Measurements from ENCODE around the gene PRDM16. TPM values are rescaled to one million over a fixed set of nuclear protein-coding genes. Genes with fewer than 3 reads are reported as not detected.

Gene PRDM16
- total and polyA plus RNA-seq, 2 of the 8 experiments (the other 6 are each of a cell fraction or from before 2014, with no cell fraction given), result 0.39 to 0.43 TPM

DNA sequence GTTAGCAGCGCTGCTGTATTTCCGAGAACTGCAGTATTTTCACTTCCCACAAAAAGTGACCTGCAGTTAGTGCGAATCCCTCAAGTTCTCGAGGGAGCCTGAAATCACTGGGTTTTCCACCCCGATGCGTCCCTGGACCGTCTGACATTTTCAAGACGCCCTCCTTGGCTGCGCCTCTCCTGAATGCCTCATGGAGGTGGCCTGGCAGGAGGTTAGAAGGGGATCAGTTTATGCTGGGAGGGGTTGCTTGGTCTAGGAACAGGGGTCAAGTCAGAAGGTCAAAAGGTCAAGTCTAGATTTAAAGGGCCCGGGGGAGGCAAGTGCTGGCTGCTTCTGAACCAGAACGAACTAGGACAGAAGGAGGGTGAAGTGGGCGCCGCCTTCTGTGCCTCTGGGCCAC lies 176.8 kb downstream of the PRDM16 start:
- ChIA-PET CTCF (ENCODE audit: partially characterized antibody) (no interaction called here), POLR2A (ENCODE audit: partially characterized antibody) (no interaction called here)
- no peak for TF ChIP-seq KDM1A (IDR thresholded peaks at IDR 0.05; ENCODE audit: borderline replicate concordance, low read length)
- TF ChIP-seq EZH2 (IDR thresholded peaks at IDR 0.05; ENCODE audit: low read depth, low read length, severe bottlenecking), result no peak
- no peak for TF ChIP-seq SIX5 (IDR thresholded peaks at IDR 0.05; ENCODE audit: low read depth, low read length)
- TF ChIP-seq BRCA1 (IDR thresholded peaks at IDR 0.05; ENCODE audit: low read depth, low read length), result no peak
- TF ChIP-seq, protein P1, sequence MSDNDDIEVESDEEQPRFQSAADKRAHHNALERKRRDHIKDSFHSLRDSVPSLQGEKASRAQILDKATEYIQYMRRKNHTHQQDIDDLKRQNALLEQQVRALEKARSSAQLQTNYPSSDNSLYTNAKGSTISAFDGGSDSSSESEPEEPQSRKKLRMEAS (IDR thresholded peaks at IDR 0.05), result no peak
- TF ChIP-seq POLR2A (IDR thresholded peaks at IDR 0.05; ENCODE audit: control extremely low read depth in 1 of 2, low read depth in 2 of 2, low read length in 2 of 2), result no peak
- TF ChIP-seq, protein P2, sequence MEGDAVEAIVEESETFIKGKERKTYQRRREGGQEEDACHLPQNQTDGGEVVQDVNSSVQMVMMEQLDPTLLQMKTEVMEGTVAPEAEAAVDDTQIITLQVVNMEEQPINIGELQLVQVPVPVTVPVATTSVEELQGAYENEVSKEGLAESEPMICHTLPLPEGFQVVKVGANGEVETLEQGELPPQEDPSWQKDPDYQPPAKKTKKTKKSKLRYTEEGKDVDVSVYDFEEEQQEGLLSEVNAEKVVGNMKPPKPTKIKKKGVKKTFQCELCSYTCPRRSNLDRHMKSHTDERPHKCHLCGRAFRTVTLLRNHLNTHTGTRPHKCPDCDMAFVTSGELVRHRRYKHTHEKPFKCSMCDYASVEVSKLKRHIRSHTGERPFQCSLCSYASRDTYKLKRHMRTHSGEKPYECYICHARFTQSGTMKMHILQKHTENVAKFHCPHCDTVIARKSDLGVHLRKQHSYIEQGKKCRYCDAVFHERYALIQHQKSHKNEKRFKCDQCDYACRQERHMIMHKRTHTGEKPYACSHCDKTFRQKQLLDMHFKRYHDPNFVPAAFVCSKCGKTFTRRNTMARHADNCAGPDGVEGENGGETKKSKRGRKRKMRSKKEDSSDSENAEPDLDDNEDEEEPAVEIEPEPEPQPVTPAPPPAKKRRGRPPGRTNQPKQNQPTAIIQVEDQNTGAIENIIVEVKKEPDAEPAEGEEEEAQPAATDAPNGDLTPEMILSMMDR (IDR thresholded peaks at IDR 0.05; ENCODE audit: control extremely low read depth in 1 of 3, insufficient read depth in 1 of 3, low read depth in 1 of 3, low read length in 3 of 3), result no peak
- TF ChIP-seq SIRT6 (IDR thresholded peaks at IDR 0.05; ENCODE audit: low read length), result no peak
- no peaks in the 10 kb centered on the region for H3K79me2 ChIP-seq (ENCODE audit: control insufficient read depth in 1 of 2, insufficient read depth in 2 of 2, low read length in 2 of 2)
- H2BK120ac ChIP-seq (replicated peaks; ENCODE audit: low read depth, low read length), result no peak overlapping the region
- H2BK12ac ChIP-seq (ENCODE audit: low read depth, low read length), result no peak overlapping the region
- no peak overlapping the region for H2BK5ac ChIP-seq (ENCODE audit: low read depth, low read length)
- no peak overlapping the region for H3K4ac ChIP-seq (replicated peaks; ENCODE audit: insufficient read length, low read depth, low read length)
- H3K4me2 ChIP-seq (ENCODE audit: insufficient read depth in 1 of 2, low read depth in 2 of 2, low read length in 2 of 2), result no peak overlapping the region
- H3K4me3 ChIP-seq (ENCODE audit: extremely low read depth in 1 of 4, insufficient read depth in 2 of 4, low read depth in 3 of 4, low read length in 4 of 4), result no peak overlapping the region
- H4K5ac ChIP-seq (ENCODE audit: insufficient read length, low read depth, low read length), result no peak overlapping the region
- H2BK15ac ChIP-seq (ENCODE audit: low read length), result no peak overlapping the region
- FAIRE-seq (no peak), DNase-seq (ENCODE audit: low read depth in 1 of 2, low spot score in 2 of 2) (no peak)
- peaks cover 0 to 5% (median 2%) of the 10 kb centered on the region in 4 experiments; a peak in 3 of 7 replicates for H3K4me1 ChIP-seq (replicated peaks in 1 of 4; ENCODE audit: control insufficient read depth in 3 of 4, insufficient read depth in 4 of 4, low read length in 3 of 4)
- H3K36me3 ChIP-seq (ENCODE audit: control insufficient read depth in 2 of 4, insufficient read depth in 4 of 4, low read length in 3 of 4), result no peaks in the 10 kb centered on the region
- H3K79me1 ChIP-seq (ENCODE audit: low read depth, low read length), result no peaks in the 10 kb centered on the region
- H3K9ac ChIP-seq (replicated peaks in 1 of 4; ENCODE audit: extremely low read depth in 1 of 4, low read depth in 3 of 4, low read length in 3 of 4), result no peak overlapping the region
- peaks cover 0 to 14% (median 8%) of the 10 kb centered on the region in 4 experiments; a peak in 3 of 7 replicates for H3K27me3 ChIP-seq (replicated peaks in 1 of 4; ENCODE audit: control insufficient read depth in 3 of 4, extremely low read depth in 1 of 4, insufficient read depth in 3 of 4, low read length in 3 of 4)
- no peak overlapping the region for H4K91ac ChIP-seq (replicated peaks; ENCODE audit: insufficient read length, low read length)
- H3K23me2 ChIP-seq (ENCODE audit: low read depth, low read length), result no peaks in the 10 kb centered on the region
- no peak overlapping the region for H3K23ac ChIP-seq (ENCODE audit: insufficient read length)
- H3K9me3 ChIP-seq (ENCODE audit: insufficient read depth in 2 of 2, low read depth in 1 of 2, low read length in 1 of 2), result no peaks in the 10 kb centered on the region
- no peak overlapping the region for H3K18ac ChIP-seq (ENCODE audit: extremely low read depth, low read length)
- H4K20me1 ChIP-seq (replicated peaks in 1 of 2; ENCODE audit: control insufficient read depth in 1 of 2, insufficient read depth in 2 of 2, low read length in 2 of 2), result peaks cover 0 to 2% of the 10 kb centered on the region in 2 experiments
- 93% methylated on average over 13 of the region's 13 CpGs; no CpG with 5 or more reads in 1 of the 2 experiments for WGBS, 2 experiments (ENCODE audit: extremely low coverage in 1 of 2, insufficient coverage in 1 of 2, insufficient read length in 1 of 2, insufficient replicate concordance in 2 of 2, low coverage in 1 of 2, low lambda C conversion rate in 2 of 2, missing lambda C conversion rate in 1 of 2)
- no peak overlapping the region for H3K27ac ChIP-seq (ENCODE audit: low read depth, low read length)
- H4K8ac ChIP-seq (ENCODE audit: extremely low read depth, insufficient read depth, low read length), result no peak overlapping the region
- H2BK20ac ChIP-seq (ENCODE audit: low read length), result no peak overlapping the region
- H3K56ac ChIP-seq (replicated peaks; ENCODE audit: insufficient read length, low read depth, low read length), result no peak overlapping the region
- H2AK5ac ChIP-seq (ENCODE audit: low read depth, low read length), result no peak overlapping the region
- H2AFZ ChIP-seq (ENCODE audit: low read length), result no peak overlapping the region
- no peak overlapping the region for H3K14ac ChIP-seq (ENCODE audit: insufficient read length)

Data from H1 (cell line).